Panc1 (cell line): Measurements from ENCODE around the gene PPM1L. TPM values are rescaled to one million over a fixed set of nuclear protein-coding genes. Genes with fewer than 3 reads are reported as not detected.

Experiments used
- ATAC-seq: fragments of 200-7000 bp; cut with Tn5 transposase; 2 replicates; pipeline ENCODE4 v1.9.1; 2020; ENCODE audit warnings: mild to moderate bottlenecking, moderate library complexity
- BruUV-seq: library from RNA; stranded (reverse); fragments of 400-500 nt; replicated peaks from 2 replicates; lab custom pipeline; 2021; lab: Mats Ljungman, UMichigan
- CTCF ChIA-PET: fragments of 300-600 bp; sonication (Branson Sonifier 250); formaldehyde crosslinking; loops from one replicate; lab custom pipeline; 2022; ENCODE audit warnings: antibody characterized with exemption; lab: Charles Lee
- POLR2A ChIA-PET: fragments of 300-600 bp; sonication (Branson Sonifier 250); formaldehyde crosslinking; loops from one replicate; lab custom pipeline; 2022; ENCODE audit warnings: antibody characterized with exemption; lab: Charles Lee
- DNase-seq: peaks from one replicate; pipeline ENCODE4 v3.0.0-alpha.2; 2010; ENCODE audit warnings: low read depth, low spot score
- H3K27ac ChIP-seq: 2 replicates; pipeline ENCODE4 v1.5.1; 2011; ENCODE audit warnings: mild to moderate bottlenecking, low read length, inconsistent platforms
- H3K27me3 ChIP-seq: fragments of 200-500 bp; sonication (Bioruptor generic); 2 replicates; pipeline ENCODE4 v1.6.0; 2014; ENCODE audit warnings: low read length, inconsistent platforms; ENCODE audit not compliant: control insufficient read depth, insufficient read depth
- H3K36me3 ChIP-seq: fragments of 200-500 bp; sonication (Bioruptor generic); 2 replicates; pipeline ENCODE4 v1.5.1; 2014; ENCODE audit warnings: inconsistent platforms, mild to moderate bottlenecking, low read length, moderate library complexity; ENCODE audit not compliant: control insufficient read depth, insufficient read depth
- H3K4me1 ChIP-seq: 2 replicates; pipeline ENCODE4 v1.5.1; 2011; ENCODE audit warnings: inconsistent platforms, mild to moderate bottlenecking, low read length, moderate library complexity; ENCODE audit not compliant: control insufficient read depth, insufficient read depth
- H3K4me3 ChIP-seq, 2 experiments: 2 replicates each; pipeline ENCODE4 v1.5.1; 2011 to 2012; ENCODE audit warnings: low read depth in 2 of 2, low read length in 2 of 2, mild to moderate bottlenecking in 2 of 2, inconsistent platforms in 1 of 2, moderate library complexity in 1 of 2
- H3K9me3 ChIP-seq: fragments of 200-500 bp; sonication (Bioruptor generic); 2 replicates; pipeline ENCODE4 v1.5.1; 2014; ENCODE audit warnings: low read depth, mild to moderate bottlenecking, inconsistent platforms, low read length, moderate library complexity; ENCODE audit not compliant: control insufficient read depth, insufficient read depth
- POLR2AphosphoS5 ChIP-seq: IDR thresholded peaks from 2 replicates; pipeline ENCODE4 v1.6.1; 2012; ENCODE audit warnings: mild to moderate bottlenecking, low read depth, low read length, moderate library complexity
- REST ChIP-seq, 2 experiments: IDR thresholded peaks; 2 replicates each; pipeline ENCODE4 v1.6.1; 2011 to 2012; ENCODE audit warnings: low read depth in 2 of 2, control low read depth in 1 of 2, low read length in 1 of 2, mild to moderate bottlenecking in 1 of 2, moderate library complexity in 1 of 2; ENCODE audit not compliant: insufficient read depth in 1 of 2
- SIN3A ChIP-seq: IDR thresholded peaks from 2 replicates; pipeline ENCODE4 v1.6.1; 2012; ENCODE audit warnings: low read depth, mild to moderate bottlenecking, low read length, moderate library complexity, borderline replicate concordance; ENCODE audit not compliant: insufficient read depth
- TCF7L2 ChIP-seq: IDR thresholded peaks from 2 replicates; pipeline ENCODE4 v1.6.1; 2011; ENCODE audit warnings: mild to moderate bottlenecking, low read depth, low read length, inconsistent platforms
- in situ Hi-C: cut with HindIII; loops from 2 replicates; pipeline ENCODE4 v1.10.0; 2016; ENCODE audit warnings: low sequenced_read_pairs, low pct_unique_long_range_greater_than_20kb
- intact Hi-C: fragments of 100-400 bp; cut with micrococcal nuclease; formaldehyde crosslinking; loops from one replicate; pipeline ENCODE4 v1.10.0; 2022; ENCODE audit not compliant: unreplicated experiment
- total RNA-seq: library from RNA; stranded (reverse); gene quantifications from one replicate; pipeline ENCODE4 v1.2.1, GENCODE V29; 2021; ENCODE audit not compliant: unreplicated experiment
- TF ChIP-seq, protein P1 (sequence below): fragments of 450-650 bp; IDR thresholded peaks from 2 replicates; pipeline ENCODE4 v1.5.1; 2017; ENCODE audit warnings: mild to moderate bottlenecking

The PPM1L gene
- total RNA-seq, 1 experiment from 2014 or later, result 23.8 TPM

- ATAC-seq (no peak), DNase-seq (no peak)
- no peaks in the 10 kb centered on the region for H3K9me3 ChIP-seq
- intact Hi-C loops (loop anchor here (5.0 kb wide), 1 partner anchor 217 kb away; no protein-coding TSS in a partner anchor), in situ Hi-C loops (no loop called here)
- BruUV-seq, result no TSS peak
- peaks cover 4% of the 10 kb centered on the region; the same call in 1 of the 2 replicates for H3K4me1 ChIP-seq
- no peak overlapping the region for H3K27ac ChIP-seq
- TF ChIP-seq SIN3A, result no peak
- no peak for TF ChIP-seq TCF7L2
- no peak for TF ChIP-seq REST (IDR thresholded peaks at IDR 0.05; ENCODE audit: insufficient read depth in 1 of 2, low read depth in 2 of 2, low read length in 1 of 2)
- TF ChIP-seq, protein P1, sequence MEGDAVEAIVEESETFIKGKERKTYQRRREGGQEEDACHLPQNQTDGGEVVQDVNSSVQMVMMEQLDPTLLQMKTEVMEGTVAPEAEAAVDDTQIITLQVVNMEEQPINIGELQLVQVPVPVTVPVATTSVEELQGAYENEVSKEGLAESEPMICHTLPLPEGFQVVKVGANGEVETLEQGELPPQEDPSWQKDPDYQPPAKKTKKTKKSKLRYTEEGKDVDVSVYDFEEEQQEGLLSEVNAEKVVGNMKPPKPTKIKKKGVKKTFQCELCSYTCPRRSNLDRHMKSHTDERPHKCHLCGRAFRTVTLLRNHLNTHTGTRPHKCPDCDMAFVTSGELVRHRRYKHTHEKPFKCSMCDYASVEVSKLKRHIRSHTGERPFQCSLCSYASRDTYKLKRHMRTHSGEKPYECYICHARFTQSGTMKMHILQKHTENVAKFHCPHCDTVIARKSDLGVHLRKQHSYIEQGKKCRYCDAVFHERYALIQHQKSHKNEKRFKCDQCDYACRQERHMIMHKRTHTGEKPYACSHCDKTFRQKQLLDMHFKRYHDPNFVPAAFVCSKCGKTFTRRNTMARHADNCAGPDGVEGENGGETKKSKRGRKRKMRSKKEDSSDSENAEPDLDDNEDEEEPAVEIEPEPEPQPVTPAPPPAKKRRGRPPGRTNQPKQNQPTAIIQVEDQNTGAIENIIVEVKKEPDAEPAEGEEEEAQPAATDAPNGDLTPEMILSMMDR, result no peak
- no peak for TF ChIP-seq POLR2AphosphoS5
- H3K36me3 ChIP-seq, result no peaks in the 10 kb centered on the region
- H3K27me3 ChIP-seq, result no peaks in the 10 kb centered on the region
- POLR2A ChIA-PET, result no interaction called here
- no peak overlapping the region for H3K4me3 ChIP-seq
- CTCF ChIA-PET, result no interaction called here
Measured at GRCh38 chr3:160924776-160925175, 168.7 kb downstream of the PPM1L start.

DNA sequence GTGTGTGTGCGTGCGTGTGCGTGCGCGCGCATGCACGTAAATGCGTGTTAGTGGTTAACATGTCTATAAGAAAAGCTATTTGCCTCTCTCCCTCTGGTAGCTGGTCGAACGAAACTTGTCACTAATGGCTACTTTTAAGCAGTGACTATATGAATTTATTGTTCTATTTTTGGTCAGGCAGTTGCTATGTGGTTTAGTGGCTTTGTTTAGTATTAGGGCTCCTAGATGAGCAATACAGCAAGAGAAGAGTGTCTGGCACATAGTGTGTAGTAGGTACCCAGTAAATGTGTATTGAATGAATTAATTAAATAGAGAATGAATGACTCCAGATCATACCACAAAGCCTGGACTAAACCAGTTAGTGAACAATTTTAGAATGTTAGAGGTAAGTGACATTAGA lies 171.6 kb downstream of the PPM1L start:
- in situ Hi-C loops, result no loop called here

GRCh38 chr3:160928183-160928726 lies 172.2 kb downstream of the PPM1L start:
- ChIA-PET CTCF (interaction anchor here (0.6 kb wide), 1 partner anchor 15 kb away, joined by 3 read pairs; no protein-coding TSS in a partner anchor), POLR2A (no interaction called here)
- intact Hi-C loops (loop anchor here (5.0 kb wide), 1 partner anchor 221 kb away; no protein-coding TSS in a partner anchor), in situ Hi-C loops (no loop called here)
- Histone ChIP-seq H3K4me3 (no peak overlapping the region), H3K9me3 (no peaks in the 10 kb centered on the region), H3K27ac (no peak overlapping the region), H3K27me3 (no peaks in the 10 kb centered on the region), H3K4me1 (peaks cover 4% of the 10 kb centered on the region; the same call in 1 of the 2 replicates), H3K36me3 (no peaks in the 10 kb centered on the region)
- peak; percentile 76 for ATAC-seq
- BruUV-seq, result no TSS peak
- TF ChIP-seq REST (IDR thresholded peaks at IDR 0.05; ENCODE audit: insufficient read depth in 1 of 2, low read depth in 2 of 2, low read length in 1 of 2), result no peak
- TF ChIP-seq, protein P1, result peak; percentile 66
- no peak for DNase-seq

More for the DNA sequence above, 171.6 kb downstream of the PPM1L start:
- no peaks in the 10 kb centered on the region for H3K27me3 ChIP-seq
- H3K4me1 ChIP-seq, result peaks cover 4% of the 10 kb centered on the region; the same call in 1 of the 2 replicates
- ATAC-seq (no peak), DNase-seq (no peak)
- intact Hi-C loops, result loop anchor here (5.0 kb wide), 1 partner anchor 220 kb away; no protein-coding TSS in a partner anchor
- no peak overlapping the region for H3K27ac ChIP-seq
- POLR2A ChIA-PET, result no interaction called here
- no peaks in the 10 kb centered on the region for H3K9me3 ChIP-seq
- TF ChIP-seq TCF7L2, result no peak
- TF ChIP-seq SIN3A, result no peak
- BruUV-seq, result no TSS peak
- CTCF ChIA-PET, result interaction anchor here (0.6 kb wide), 1 partner anchor 15 kb away, joined by 3 read pairs; no protein-coding TSS in a partner anchor
- H3K36me3 ChIP-seq, result no peaks in the 10 kb centered on the region
- no peak overlapping the region for H3K4me3 ChIP-seq
